Gastrocnemius medialis (tissue), 4 donors: Measurements from ENCODE around the gene LMTK3. TPM values are rescaled to one million over a fixed set of nuclear protein-coding genes. Genes with fewer than 3 reads are reported as not detected.

Experiments
- ATAC-seq, 2 donors: fragments of 150-250 bp; one replicate each; pipeline ENCODE4 v1.9.1; 2016
- DNase-seq, 2 donors: peaks; one replicate each; pipeline ENCODE4 v3.0.0-alpha.2; 2019
- H3K27ac ChIP-seq, 4 donors: fragments of 200-600 bp; sonication (generic); 1 replicate in 1 of 4; 2 replicates in 3 of 4; pipeline ENCODE4 v1.5.1; 2016 to 2018; ENCODE audit warnings: mild to moderate bottlenecking in 2 of 4, moderate library complexity in 1 of 4
- H3K27me3 ChIP-seq, 3 donors: fragments of 200-600 bp; sonication (generic) in 2 of 3; 1 replicate in 1 of 3; 2 replicates in 2 of 3; pipeline versions ENCODE4 v1.5.1 to v1.6.0; 2016 to 2019; ENCODE audit warnings: mild to moderate bottlenecking in 1 of 3, moderate library complexity in 1 of 3
- H3K36me3 ChIP-seq, 2 donors: fragments of 200-600 bp; sonication (generic) in 1 of 2; one replicate each; pipeline ENCODE4 v1.5.1; 2017 to 2018
- H3K4me1 ChIP-seq, 2 donors: fragments of 200-600 bp; sonication (generic) in 1 of 2; one replicate each; pipeline ENCODE4 v1.5.1; 2016 to 2017; ENCODE audit warnings: mild to moderate bottlenecking in 2 of 2
- H3K4me3 ChIP-seq, 4 donors: fragments of 200-600 bp; sonication (generic) in 3 of 4; 1 replicate in 1 of 4; 2 replicates in 3 of 4; pipeline ENCODE4 v1.5.1; 2016 to 2019; ENCODE audit warnings: mild to moderate bottlenecking in 2 of 4
- H3K9me3 ChIP-seq, 3 donors: fragments of 200-600 bp; sonication (generic) in 2 of 3; 1 replicate in 1 of 3; 2 replicates in 2 of 3; pipeline ENCODE4 v1.5.1; 2016 to 2019
- POLR2A ChIP-seq, 2 donors: fragments of 450-650 bp; IDR thresholded peaks; one replicate each; pipeline ENCODE4 v1.6.1; 2017; ENCODE audit warnings: antibody characterized with exemption in 2 of 2, mild to moderate bottlenecking in 2 of 2, moderate library complexity in 2 of 2
- in situ Hi-C, 4 donors: fragments of 200-750 bp; cut with MboI; loops; one replicate each; pipeline versions ENCODE4 v1.15.0 to v1.8.0; 2017; ENCODE audit warnings: low sequenced_read_pairs in 4 of 4
- intact Hi-C: fragments of 100-400 bp; cut with DNase I; formaldehyde crosslinking; loops from one replicate; pipeline ENCODE4 v1.15.1; 2023; ENCODE audit warnings: low total_unique reads
- total RNA-seq, 4 donors: library from RNA; depleted of rRNA; stranded (reverse); fragments of >200 nt; gene quantifications; one replicate each; pipeline versions ENCODE4 v1.1.0 to v1.2.3, GENCODE V29; 2016
- TF ChIP-seq, protein P1 (sequence below), 5 experiments: fragments of 450-650 bp in 3 of 5; fragments of 200-600 bp in 2 of 5; sonication (generic) in 2 of 5; IDR thresholded peaks in 4 of 5; conservative IDR thresholded peaks in 1 of 5; 1 replicate in 4 of 5; 2 replicates in 1 of 5; pipeline ENCODE4 v1.5.1; 2016 to 2019; ENCODE audit warnings: antibody characterized with exemption in 5 of 5, mild to moderate bottlenecking in 3 of 5, moderate library complexity in 3 of 5

The LMTK3 gene
- total RNA-seq, 4 donors from 2014 or later = not detected

DNA sequence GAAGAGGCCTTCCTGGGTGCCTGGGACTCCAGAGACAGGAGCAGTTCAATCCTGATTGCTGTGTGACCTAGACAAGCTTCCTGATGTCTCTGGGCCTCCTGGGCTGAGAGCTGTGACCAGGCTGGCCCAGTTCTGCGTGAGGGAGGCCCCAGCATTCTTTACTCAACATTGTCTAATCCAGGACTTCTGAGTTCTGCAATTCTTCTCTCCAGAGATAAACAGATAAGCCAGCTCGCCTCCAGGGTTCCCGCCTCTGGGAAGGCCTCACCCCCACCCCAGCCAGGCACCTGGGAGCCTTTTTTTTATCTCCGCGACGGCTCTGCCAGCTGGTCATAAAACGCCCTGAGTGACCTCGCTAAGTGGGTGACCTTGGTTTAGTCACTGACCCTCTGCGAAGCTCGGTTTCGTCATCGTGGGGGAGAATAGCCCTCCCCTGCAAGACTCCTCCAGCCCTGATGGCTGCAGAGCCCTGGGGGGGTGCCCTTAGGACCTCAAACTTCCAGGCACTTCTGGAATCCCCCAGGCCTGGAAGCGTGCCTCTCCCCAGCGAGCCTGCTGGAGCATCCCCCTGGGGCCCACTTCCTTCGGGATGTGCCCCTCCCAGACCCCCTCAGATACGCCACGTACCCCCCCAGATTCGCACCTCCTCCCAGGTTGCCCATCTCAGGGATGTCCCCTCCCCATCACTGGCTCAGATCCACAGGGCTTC, 42.2 kb upstream of the LMTK3 start:
- Histone ChIP-seq H3K4me1 (no peaks in the 10 kb centered on the region), H3K9me3 (no peaks in the 10 kb centered on the region), H3K4me3 (no peak overlapping the region), H3K36me3 (no peaks in the 10 kb centered on the region), H3K27me3 (no peaks in the 10 kb centered on the region), H3K27ac (no peak overlapping the region)
- ATAC-seq (no peak), DNase-seq (no peak)
- in situ Hi-C loops (no loop called here), intact Hi-C loops (no loop called here)
- TF ChIP-seq, protein P1, sequence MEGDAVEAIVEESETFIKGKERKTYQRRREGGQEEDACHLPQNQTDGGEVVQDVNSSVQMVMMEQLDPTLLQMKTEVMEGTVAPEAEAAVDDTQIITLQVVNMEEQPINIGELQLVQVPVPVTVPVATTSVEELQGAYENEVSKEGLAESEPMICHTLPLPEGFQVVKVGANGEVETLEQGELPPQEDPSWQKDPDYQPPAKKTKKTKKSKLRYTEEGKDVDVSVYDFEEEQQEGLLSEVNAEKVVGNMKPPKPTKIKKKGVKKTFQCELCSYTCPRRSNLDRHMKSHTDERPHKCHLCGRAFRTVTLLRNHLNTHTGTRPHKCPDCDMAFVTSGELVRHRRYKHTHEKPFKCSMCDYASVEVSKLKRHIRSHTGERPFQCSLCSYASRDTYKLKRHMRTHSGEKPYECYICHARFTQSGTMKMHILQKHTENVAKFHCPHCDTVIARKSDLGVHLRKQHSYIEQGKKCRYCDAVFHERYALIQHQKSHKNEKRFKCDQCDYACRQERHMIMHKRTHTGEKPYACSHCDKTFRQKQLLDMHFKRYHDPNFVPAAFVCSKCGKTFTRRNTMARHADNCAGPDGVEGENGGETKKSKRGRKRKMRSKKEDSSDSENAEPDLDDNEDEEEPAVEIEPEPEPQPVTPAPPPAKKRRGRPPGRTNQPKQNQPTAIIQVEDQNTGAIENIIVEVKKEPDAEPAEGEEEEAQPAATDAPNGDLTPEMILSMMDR (IDR thresholded peaks at IDR 0.05 in 4 of 5, conservative IDR thresholded peaks at IDR 0.05 in 1 of 5) = no peak
- no peak for TF ChIP-seq POLR2A (IDR thresholded peaks at IDR 0.05)

DNA sequence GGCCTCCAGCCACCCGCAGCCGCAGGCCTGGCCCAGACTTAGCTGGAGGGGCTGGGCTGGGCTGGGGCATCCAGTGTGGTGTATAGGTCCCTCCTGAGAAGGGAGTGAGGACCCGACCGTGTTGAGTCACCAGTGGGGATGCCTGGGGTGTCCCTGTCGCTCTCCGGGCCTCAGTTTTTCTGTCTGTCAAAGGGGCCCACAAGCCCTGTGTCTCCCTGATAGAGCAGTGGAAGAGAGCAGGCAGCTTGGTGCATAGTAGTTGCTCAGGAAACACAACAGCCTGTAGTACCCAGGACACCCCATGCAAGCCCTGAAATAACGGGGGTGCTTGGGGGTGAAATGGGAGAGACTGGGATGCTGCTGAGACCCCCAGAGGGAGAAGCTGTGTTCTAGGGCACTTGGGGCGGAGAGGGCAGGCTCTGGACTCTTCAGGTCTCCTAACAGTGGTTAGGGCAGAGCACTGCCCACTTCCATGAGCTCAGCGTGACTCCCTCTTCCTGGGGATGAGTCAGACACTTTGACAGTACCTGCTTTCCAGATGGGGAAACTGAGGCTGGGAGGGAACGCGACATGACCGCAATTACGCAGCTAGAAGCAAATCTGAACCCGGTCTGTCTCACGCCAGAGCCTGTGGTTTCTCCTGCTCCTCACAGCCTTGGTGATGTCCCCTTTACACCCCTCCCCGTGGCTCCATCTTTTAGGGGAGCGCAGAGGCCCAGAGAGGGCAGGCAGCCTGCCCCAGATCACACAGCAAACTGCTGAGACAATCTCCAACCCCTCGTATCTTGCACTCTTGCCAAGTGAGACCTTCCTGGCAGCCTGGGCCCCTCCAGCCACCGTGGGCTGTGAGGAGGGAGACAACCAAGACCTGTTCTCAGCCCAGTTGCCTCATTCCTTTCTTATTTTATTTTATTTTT, 41.0 kb upstream of the LMTK3 start:
- DNase-seq (no peak), ATAC-seq (no peak)
- Histone ChIP-seq H3K9me3 (no peaks in the 10 kb centered on the region), H3K27me3 (peaks cover 0 to 3% (median 0%) of the 10 kb centered on the region in 3 donors), H3K36me3 (no peaks in the 10 kb centered on the region), H3K4me3 (no peak overlapping the region), H3K27ac (no peak overlapping the region), H3K4me1 (no peaks in the 10 kb centered on the region)
- in situ Hi-C loops = no loop called here
- TF ChIP-seq, protein P1 (IDR thresholded peaks at IDR 0.05 in 4 of 5, conservative IDR thresholded peaks at IDR 0.05 in 1 of 5) = no peak
- no peak for TF ChIP-seq POLR2A (IDR thresholded peaks at IDR 0.05)
- intact Hi-C loops = no loop called here

DNA sequence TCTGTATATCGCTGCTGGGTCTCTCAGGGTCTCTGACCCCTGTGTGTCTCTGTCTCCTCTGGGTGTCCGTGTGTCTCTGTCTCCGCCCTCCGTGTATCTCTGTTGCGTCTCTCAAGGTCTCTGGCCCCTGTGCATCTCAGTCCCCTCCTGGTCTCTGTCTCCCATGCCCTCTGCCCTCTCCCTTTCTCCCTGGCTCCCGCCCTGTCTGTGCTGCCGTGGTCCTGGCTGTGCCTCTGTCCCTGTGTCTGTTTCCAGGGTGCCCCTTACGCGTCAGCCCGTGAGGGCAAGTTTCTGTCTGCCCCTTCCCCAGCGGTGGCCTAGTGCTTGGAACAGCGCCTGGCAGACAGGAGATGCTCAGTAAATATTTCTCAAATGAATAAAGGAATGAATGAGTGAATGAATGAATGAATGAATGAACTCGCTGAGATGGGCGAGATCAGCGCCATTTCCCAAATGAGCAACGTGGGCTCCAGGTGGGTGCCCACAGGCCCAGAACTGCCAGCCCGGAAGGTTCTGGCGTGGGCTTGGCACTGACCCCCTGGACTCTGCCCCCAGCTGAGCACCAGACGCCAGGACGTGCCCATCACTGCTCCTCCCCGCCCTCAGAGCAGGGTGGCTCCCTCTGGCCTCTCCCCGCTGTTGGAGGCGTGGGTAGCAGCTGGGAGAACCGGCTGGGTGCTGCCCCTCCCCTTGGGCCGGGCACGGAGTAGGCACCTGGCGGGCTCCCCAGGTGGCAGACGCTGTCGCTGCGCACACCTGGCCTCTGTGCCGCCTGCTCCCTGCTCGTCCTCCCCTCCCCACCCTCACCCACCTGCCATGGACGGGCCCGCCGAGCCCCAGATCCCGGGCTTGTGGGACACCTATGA, 40.0 kb upstream of the LMTK3 start, which contains the start of gene SULT2B1:
TSS of gene SULT2B1 (plus strand) at position 736 of the 866 bp plus-strand sequence. CDS start at position 817, 81 bp downstream.
- in situ Hi-C loops (no loop called here), intact Hi-C loops (no loop called here)
- no peak for TF ChIP-seq POLR2A (IDR thresholded peaks at IDR 0.05)
- TF ChIP-seq, protein P1 (IDR thresholded peaks at IDR 0.05 in 4 of 5, conservative IDR thresholded peaks at IDR 0.05 in 1 of 5) = no peak
- no peaks in the 10 kb centered on the region for H3K36me3 ChIP-seq
- no peak within 1 kb of the TSS for H3K4me3 ChIP-seq
- peaks cover 0 to 3% (median 0%) of the 10 kb centered on the region in 3 donors for H3K27me3 ChIP-seq
- no peaks in the 10 kb centered on the region for H3K4me1 ChIP-seq
- ATAC-seq = no peak
- H3K9me3 ChIP-seq = no peaks in the 10 kb centered on the region
- no peak within 1 kb of the TSS for H3K27ac ChIP-seq
- DNase-seq = no peak

DNA sequence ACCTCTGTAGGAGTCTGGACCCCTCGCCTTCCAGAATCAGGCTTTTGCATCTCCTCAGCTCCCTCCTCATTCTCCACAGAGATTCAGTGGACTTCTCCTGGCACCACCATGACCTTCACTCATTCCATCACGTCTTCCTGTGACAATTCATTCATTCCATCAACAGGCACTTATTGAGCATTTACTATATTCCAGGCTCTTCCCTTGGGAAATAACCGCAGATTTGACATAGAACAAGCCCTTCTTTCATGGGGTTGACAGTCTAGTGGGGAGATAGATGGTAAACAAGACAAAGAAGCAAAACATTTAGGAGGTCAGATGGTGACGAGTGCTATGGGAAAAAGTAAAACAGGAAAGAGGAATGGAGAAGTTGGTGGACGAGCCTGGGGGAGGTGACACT, 37.7 kb upstream of the LMTK3 start:
- no peak overlapping the region for H3K4me3 ChIP-seq
- in situ Hi-C loops (no loop called here), intact Hi-C loops (no loop called here)
- no peaks in the 10 kb centered on the region for H3K36me3 ChIP-seq
- TF ChIP-seq POLR2A (IDR thresholded peaks at IDR 0.05) = no peak
- TF ChIP-seq, protein P1 (IDR thresholded peaks at IDR 0.05 in 4 of 5, conservative IDR thresholded peaks at IDR 0.05 in 1 of 5) = no peak
- H3K27me3 ChIP-seq = peaks cover 0 to 3% (median 0%) of the 10 kb centered on the region in 3 donors
- H3K27ac ChIP-seq = no peak overlapping the region
- no peak for DNase-seq
- no peaks in the 10 kb centered on the region for H3K9me3 ChIP-seq
- no peak for ATAC-seq
- no peaks in the 10 kb centered on the region for H3K4me1 ChIP-seq
